A549 treated with AZD9567 at 1 μM for 4 hours (cell line): ENCODE results near the gene OR1J2. TPM values are rescaled to one million over a fixed set of nuclear protein-coding genes. Genes with fewer than 3 reads are reported as not detected.

Source experiments
- total RNA-seq: library from RNA; stranded (reverse); fragments of 200-300 nt; extraction: Qiagen RNA extraction; gene quantifications from 5 replicates; pipeline ENCODE4 v1.2.3, GENCODE V29; 2022; ENCODE audit not compliant: insufficient read depth

OR1J2 gene, protein sequence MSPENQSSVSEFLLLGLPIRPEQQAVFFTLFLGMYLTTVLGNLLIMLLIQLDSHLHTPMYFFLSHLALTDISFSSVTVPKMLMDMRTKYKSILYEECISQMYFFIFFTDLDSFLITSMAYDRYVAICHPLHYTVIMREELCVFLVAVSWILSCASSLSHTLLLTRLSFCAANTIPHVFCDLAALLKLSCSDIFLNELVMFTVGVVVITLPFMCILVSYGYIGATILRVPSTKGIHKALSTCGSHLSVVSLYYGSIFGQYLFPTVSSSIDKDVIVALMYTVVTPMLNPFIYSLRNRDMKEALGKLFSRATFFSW
- total RNA-seq, result not detected in 5 replicates

DNA sequence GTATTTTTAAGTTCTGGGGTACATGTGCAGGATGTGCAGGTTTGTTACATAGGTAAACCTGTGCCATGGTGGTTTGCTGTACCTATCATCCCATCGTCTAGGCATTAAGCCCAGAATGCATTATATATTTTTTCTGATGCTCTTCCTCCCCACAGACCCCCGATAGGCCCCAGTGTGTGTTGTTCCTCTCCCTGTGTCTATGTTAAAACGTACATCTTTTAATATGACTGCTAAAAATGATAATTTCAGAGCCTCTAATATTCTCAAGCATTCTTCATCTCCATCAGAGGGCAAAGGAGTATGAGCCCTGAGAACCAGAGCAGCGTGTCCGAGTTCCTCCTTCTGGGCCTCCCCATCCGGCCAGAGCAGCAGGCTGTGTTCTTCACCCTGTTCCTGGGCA, at the start of gene OR1J2:
OR1J2 (plus strand) TSS at position 301 of the 400 bp plus-strand sequence; CDS start at position 301, 0 bp downstream.

DNA sequence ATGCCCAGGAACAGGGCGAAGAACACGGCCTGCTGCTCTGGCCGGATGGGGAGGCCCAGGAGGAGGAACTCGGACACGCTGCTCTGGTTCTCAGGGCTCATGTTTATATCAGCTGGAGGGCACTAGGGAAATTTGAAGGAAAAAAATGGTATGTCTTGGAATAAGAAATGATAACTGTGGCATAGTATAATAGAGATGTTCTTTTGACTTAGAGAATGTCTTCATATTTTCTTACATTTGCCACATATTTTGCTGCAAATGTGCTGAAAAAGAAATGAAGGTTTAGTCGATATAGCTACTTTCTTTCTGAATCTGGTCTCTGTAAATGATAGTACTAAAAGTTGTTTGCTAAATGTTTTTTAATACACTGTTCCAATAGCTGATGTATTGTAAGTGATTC, 32.8 kb upstream of the OR1J2 start, which contains the start of gene OR1J1:
OR1J1 (minus strand) TSS at position 101 of the 400 bp plus-strand sequence; CDS start at position 101, 0 bp downstream.

DNA sequence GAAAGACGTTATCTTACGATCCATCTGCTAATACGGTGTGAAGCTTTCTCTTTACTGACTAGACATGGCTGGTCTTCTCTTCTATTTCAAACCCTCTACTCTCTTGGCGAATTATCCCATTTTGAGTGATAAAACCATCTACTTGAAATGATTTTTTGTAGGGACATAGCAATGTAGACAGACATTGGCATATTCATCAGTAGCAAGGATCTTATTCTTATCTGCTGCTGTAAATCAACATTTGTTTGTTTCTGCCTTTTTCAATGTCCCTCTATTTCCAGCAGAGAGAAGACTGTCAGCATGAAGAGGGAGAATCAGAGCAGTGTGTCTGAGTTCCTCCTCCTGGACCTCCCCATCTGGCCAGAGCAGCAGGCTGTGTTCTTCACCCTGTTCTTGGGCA, 8.2 kb downstream of the OR1J2 start, which contains the start of gene OR1J4:
OR1J4 (plus strand) TSS at position 301 of the 400 bp plus-strand sequence; CDS start at position 301, 0 bp downstream.

DNA sequence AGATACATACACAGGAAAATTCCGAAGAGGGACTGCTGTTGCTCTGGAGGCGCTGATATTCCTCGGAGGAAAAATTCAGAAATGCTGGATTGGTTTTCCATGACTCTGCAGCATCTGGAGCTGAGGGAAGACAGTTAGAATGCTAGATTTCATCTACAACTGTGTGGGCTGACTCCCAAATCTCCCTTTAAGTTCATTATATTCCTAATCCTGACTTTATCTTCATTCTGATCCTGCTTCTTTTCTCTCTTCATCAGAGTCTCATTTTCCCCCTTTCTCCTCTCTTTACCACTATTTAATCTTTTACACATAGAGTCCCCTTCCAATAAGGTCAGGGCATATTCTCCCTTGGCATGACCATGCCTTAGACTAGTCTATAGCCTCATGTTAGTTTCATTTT, 16.6 kb downstream of the OR1J2 start, which contains the start of gene OR1N1:
OR1N1 (minus strand) TSS at position 101 of the 400 bp plus-strand sequence; CDS start at position 101, 0 bp downstream.

DNA sequence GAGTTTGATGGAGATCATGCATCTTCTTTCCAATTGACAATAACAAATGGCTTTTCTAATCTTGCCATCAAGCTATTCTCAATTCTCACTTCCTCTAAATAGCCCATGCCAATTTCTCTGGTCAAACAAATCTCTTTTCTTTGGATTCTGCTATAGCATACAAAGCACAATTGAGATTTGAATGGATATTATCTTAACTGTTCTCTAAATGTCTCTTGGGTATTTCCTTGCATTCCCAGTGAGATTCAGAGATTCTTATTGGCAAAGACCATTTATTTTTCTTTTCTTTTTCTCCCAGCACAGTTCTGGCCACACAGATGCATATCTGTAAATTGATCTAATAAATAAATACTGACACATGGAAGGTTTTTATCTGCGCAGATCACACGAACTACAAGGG, 42.2 kb downstream of the OR1J2 start, which contains the start of gene OR1N2:
OR1N2 (plus strand) TSS at position 301 of the 400 bp plus-strand sequence. CDS start 100 bp downstream, outside the sequence.

Other genes starting within 250 kb of the OR1J2 start
- 13.9 to 24.4 TPM (median 21.7 TPM) in 5 replicates for gene RBM18, start 246.0 kb upstream of the OR1J2 start, total RNA-seq
- 61.4 to 85.0 TPM (median 65.5 TPM) in 5 replicates for gene MRRF, start 245.9 kb upstream of the OR1J2 start, total RNA-seq
- gene PTGS1, start 139.8 kb upstream of the OR1J2 start, total RNA-seq, result 0.62 to 1.3 TPM (median 1.1 TPM) in 5 replicates
- gene OR1J1, start 32.9 kb upstream of the OR1J2 start, total RNA-seq, result not detected in 5 replicates
- 0.09 to 0.14 TPM (median 0.12 TPM) in 3 of 5 replicates, not detected in the others for gene OR1J4, start 8.3 kb downstream of the OR1J2 start, total RNA-seq
- not detected in 5 replicates for gene OR1N1, start 16.5 kb downstream of the OR1J2 start, total RNA-seq
- not detected in 5 replicates for gene OR1N2, start 42.3 kb downstream of the OR1J2 start, total RNA-seq
- gene OR1L8, start 72.6 kb downstream of the OR1J2 start, total RNA-seq, result not detected in 5 replicates
- 0.11 TPM in 1 of 5 replicates, not detected in the others for gene OR1Q1, start 103.9 kb downstream of the OR1J2 start, total RNA-seq
- gene OR1B1, start 146.8 kb downstream of the OR1J2 start, total RNA-seq, result not detected in 5 replicates
- not detected in 5 replicates for gene OR1L1, start 150.9 kb downstream of the OR1J2 start, total RNA-seq
- not detected in 5 replicates for gene OR1L3, start 164.3 kb downstream of the OR1J2 start, total RNA-seq
- not detected in 5 replicates for gene OR1L4, start 213.2 kb downstream of the OR1J2 start, total RNA-seq
- not detected in 5 replicates for gene OR1L6, start 231.5 kb downstream of the OR1J2 start, total RNA-seq